DOHH2 (cell line): Measurements from ENCODE around the gene MINK1.

ENCODE experiments used
- CTCF ChIP-seq: fragments of 200-600 bp; sonication (generic); IDR thresholded peaks from one replicate; pipeline ENCODE4 v1.5.1; 2014; ENCODE audit warnings: antibody characterized with exemption, mild to moderate bottlenecking, low read depth, low read length; ENCODE audit not compliant: poor library complexity, severe bottlenecking
- EZH2phosphoT487 ChIP-seq: fragments of 200-600 bp; sonication (generic); IDR thresholded peaks from 2 replicates; pipeline ENCODE4 v1.6.1; 2017; ENCODE audit warnings: borderline replicate concordance, mild to moderate bottlenecking, antibody characterized with exemption, low read length, moderate library complexity, mixed read lengths

DNA sequence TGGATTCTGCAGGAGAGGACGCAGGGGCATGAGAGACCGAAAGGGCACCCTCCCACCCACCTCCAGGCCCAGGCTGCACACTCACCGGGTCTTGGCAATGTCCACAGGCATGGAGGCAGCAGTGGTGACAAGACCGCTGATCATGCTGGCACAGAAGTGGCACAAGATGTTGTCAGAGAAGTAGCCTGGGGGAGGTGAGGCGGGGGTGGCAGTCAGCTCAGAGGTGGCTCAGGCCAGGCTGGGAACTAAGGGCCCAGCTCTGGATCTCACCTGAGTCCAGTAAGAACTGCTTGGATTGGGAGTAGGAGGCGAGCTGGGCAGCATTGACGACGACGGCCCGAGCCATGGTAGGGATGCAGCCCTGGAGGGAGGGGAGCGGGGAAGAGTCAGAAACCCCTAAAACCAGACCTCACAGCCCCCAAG, 104.9 kb downstream of the MINK1 start:
- TF ChIP-seq CTCF (no peak), EZH2phosphoT487 (no peak)
